Keratinocyte (primary cell): ENCODE measurements around the gene KLHL3.

Source experiments
- CTCF ChIP-seq, 3 experiments: IDR thresholded peaks in 1 of 3; conservative IDR thresholded peaks in 1 of 3; optimal IDR thresholded peaks in 1 of 3; 2 replicates in 2 of 3; 3 replicates in 1 of 3; pipeline versions ENCODE3 to v1.5.1; 2011; ENCODE audit warnings: low read length in 3 of 3, mild to moderate bottlenecking in 3 of 3, moderate library complexity in 2 of 3, control low read depth in 1 of 3, inconsistent platforms in 1 of 3; ENCODE audit not compliant: insufficient read depth in 2 of 3; ENCODE audit errors: extremely low read depth in 1 of 3
- EZH2 ChIP-seq: IDR thresholded peaks from one replicate; pipeline ENCODE4 v1.6.1; 2012; ENCODE audit warnings: inconsistent platforms, mild to moderate bottlenecking, low read length, moderate library complexity

GRCh38 chr5:137606401-137606800, 129.5 kb downstream of the KLHL3 start:
- TF ChIP-seq CTCF (optimal IDR thresholded peaks at IDR 0.05 in 1 of 3, IDR thresholded peaks at IDR 0.05 in 1 of 3, conservative IDR thresholded peaks at IDR 0.05 in 1 of 3; ENCODE audit: extremely low read depth in 1 of 3, insufficient read depth in 2 of 3, low read length in 3 of 3) (no peak), EZH2 (no peak)
